Activated naive CD4-positive, alpha-beta T cell treated with anti-CD3 and anti-CD28 coated beads for 36 hours (primary cell): ENCODE results near the gene RMI1. TPM values are rescaled to one million over a fixed set of nuclear protein-coding genes. Genes with fewer than 3 reads are reported as not detected.
"Not testable (repeated sequence)": the region's sequence is repeated elsewhere in the genome, so short reads cannot be mapped to it uniquely, and the experiment has no call there.

Experiments used
- CTCF ChIA-PET: fragments of 350-600 bp; sonication (Branson Sonifier 250); formaldehyde crosslinking; loops from one replicate; lab custom pipeline; 2021; ENCODE audit warnings: antibody characterized with exemption; lab: Charles Lee
- DNase-seq: peaks from one replicate; pipeline ENCODE4 v3.0.0-alpha.2; 2020
- H3K27ac Mint-ChIP-seq: one replicate; pipeline ENCODE4 v1.8.0; 2021; ENCODE audit warnings: mild to moderate bottlenecking, mixed read lengths
- H3K27me3 Mint-ChIP-seq: one replicate; pipeline ENCODE4 v1.8.0; 2021; ENCODE audit warnings: low read depth, mixed read lengths
- H3K36me3 Mint-ChIP-seq: one replicate; pipeline ENCODE4 v1.8.0; 2021; ENCODE audit warnings: low read depth, mixed read lengths
- H3K4me1 Mint-ChIP-seq: one replicate; pipeline ENCODE4 v1.8.0; 2021; ENCODE audit warnings: low read depth, mixed read lengths
- H3K4me3 Mint-ChIP-seq: one replicate; pipeline ENCODE4 v1.8.0; 2021; ENCODE audit warnings: mild to moderate bottlenecking, moderate library complexity, mixed read lengths
- H3K9me3 Mint-ChIP-seq: one replicate; pipeline ENCODE4 v1.8.0; 2021; ENCODE audit warnings: mixed read lengths
- intact Hi-C: fragments of 100-400 bp; cut with micrococcal nuclease; formaldehyde crosslinking; loops from one replicate; pipeline ENCODE4 v1.15.1; 2023
- total RNA-seq, 2 experiments: library from RNA; stranded (reverse); gene quantifications; one replicate each; pipeline ENCODE4 v1.2.3, GENCODE V29; 2021

Gene RMI1
- total RNA-seq, 2 experiments from 2014 or later, result 19.2 to 19.3 TPM

DNA sequence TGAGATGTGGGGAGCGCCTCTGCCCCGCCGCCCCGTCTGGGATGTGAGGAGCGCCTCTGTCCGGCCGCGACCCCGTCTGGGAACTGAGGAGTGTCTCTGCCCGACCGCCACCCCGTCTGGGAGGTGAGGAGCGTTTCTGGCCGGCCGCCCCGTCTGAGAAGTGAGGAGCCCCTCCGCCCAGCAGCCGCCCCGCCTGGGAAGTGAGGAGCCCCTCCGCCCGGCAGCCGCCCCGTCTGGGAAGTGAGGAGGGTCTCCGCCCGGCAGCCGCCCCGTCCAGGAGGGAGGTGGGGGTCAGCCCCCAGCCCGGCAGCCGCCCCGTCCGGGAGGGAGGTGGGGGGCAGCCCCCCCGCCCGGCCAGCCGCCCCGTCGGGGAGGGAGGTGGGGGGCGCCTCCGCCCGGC, 32.5 kb upstream of the RMI1 start:
- CTCF ChIA-PET, DNase-seq, H3K9me3 Mint-ChIP-seq, H3K4me3 Mint-ChIP-seq, H3K27me3 Mint-ChIP-seq, H3K27ac Mint-ChIP-seq, intact Hi-C loops, H3K4me1 Mint-ChIP-seq: not testable (repeated sequence)
- peaks cover 27% of the 10 kb centered on the region for H3K36me3 Mint-ChIP-seq

DNA sequence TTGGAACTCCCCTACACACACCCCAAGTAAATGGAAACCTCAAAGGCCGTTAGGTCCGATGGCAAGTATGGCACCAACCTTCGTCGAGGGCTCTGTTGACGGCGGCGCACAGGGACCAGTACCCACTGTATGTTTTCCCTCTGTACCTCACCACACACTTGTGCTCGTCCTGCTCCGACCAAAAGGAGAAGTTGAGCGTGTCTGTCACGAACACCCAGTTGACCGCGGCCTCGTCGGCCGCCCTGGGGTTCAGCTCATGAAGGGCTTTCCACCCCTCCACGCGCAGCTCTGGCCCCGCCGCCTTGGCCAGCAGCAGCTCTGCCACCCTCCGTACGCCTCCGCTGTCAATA, 24.5 kb upstream of the RMI1 start:
- CTCF ChIA-PET, result no interaction called here
- peaks cover 17% of the 10 kb centered on the region for H3K36me3 Mint-ChIP-seq
- intact Hi-C loops, result loop anchor here (1.0 kb wide), 2 partner anchors 24 to 35 kb away; partner anchors contain the start of genes HNRNPK, KIF27 and RMI1

DNA sequence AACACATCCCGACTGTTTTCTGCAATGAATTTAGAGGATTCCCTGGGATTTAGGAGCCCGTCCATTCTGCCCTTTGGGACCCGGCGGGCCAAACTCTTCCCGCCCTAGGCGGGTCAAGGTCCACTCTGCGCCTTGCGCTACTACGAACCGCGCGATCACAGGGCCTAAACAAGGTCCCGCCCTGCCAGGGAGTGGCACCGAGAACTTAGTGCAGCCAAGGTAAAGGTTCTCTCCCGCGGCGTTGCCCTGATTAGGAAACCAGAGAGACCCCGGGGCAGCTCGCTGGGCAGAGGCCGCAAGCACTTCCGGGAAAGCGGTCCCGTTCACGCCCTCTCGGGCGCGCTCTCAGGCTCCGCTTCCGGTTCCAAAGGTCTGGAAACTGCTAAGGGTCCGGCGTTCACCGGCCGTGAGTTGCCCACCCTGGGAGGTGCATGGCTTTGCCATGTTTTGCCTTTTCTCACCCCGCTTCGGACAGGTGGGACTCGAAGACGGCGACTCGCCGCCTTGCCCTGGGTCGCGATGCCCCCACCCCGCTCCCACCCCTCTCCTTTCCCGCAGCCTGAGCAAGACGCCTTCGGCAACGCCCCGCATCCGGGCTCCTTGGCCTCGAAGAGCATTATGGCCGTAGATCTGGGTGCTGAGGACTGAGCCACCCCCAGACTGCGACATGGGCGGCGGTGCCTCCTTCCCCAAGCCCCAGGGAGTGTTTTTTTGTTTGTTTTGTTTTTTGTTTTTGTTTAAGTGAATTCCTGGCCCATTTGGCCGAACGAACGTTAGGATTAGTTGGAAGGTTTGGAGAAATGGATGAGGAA, 24.0 kb upstream of the RMI1 start:
- CTCF ChIA-PET, result no interaction called here
- Mint-ChIP-seq H3K9me3 (no peaks in the 10 kb centered on the region), H3K36me3 (peaks cover 15% of the 10 kb centered on the region), H3K4me3 (peak overlapping the region; percentile 97), H3K4me1 (peaks cover 15% of the 10 kb centered on the region), H3K27me3 (no peaks in the 10 kb centered on the region), H3K27ac (peak overlapping the region; percentile 87)
- peak; percentile 75 for DNase-seq
- intact Hi-C loops, result loop anchor here (1.0 kb wide), 2 partner anchors 24 to 35 kb away; partner anchors contain the start of genes HNRNPK, KIF27 and RMI1

More for the DNA sequence above, 24.5 kb upstream of the RMI1 start:
- no peaks in the 10 kb centered on the region for H3K9me3 Mint-ChIP-seq
- H3K27me3 Mint-ChIP-seq, result no peaks in the 10 kb centered on the region
- H3K4me3 Mint-ChIP-seq, result peak overlapping the region; percentile 97
- peak; percentile 48 for DNase-seq
- peaks cover 15% of the 10 kb centered on the region for H3K4me1 Mint-ChIP-seq
- peak overlapping the region; percentile 87 for H3K27ac Mint-ChIP-seq

DNA sequence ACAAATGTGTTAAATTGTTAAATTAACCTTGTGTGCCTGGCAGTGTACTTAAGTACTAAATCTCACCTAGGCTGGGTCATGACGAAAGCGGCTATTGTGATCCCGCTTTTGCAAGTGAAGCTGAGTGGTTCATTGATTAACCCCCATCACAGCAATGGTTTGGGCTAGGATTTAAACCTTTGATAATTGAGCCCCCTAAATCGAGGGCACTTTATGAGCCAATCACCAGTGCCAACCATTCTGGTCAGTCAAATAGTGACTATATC, 23.4 kb upstream of the RMI1 start:
- Mint-ChIP-seq H3K36me3 (peaks cover 14% of the 10 kb centered on the region), H3K4me1 (peaks cover 15% of the 10 kb centered on the region), H3K4me3 (peak overlapping the region; percentile 97), H3K27me3 (no peaks in the 10 kb centered on the region), H3K9me3 (no peaks in the 10 kb centered on the region), H3K27ac (peak overlapping the region; percentile 87)
- CTCF ChIA-PET, result interaction anchor here (1.0 kb wide), 1 partner anchor 17 kb away, joined by 3 read pairs; no protein-coding TSS in a partner anchor
- intact Hi-C loops, result no loop called here
- no peak for DNase-seq

DNA sequence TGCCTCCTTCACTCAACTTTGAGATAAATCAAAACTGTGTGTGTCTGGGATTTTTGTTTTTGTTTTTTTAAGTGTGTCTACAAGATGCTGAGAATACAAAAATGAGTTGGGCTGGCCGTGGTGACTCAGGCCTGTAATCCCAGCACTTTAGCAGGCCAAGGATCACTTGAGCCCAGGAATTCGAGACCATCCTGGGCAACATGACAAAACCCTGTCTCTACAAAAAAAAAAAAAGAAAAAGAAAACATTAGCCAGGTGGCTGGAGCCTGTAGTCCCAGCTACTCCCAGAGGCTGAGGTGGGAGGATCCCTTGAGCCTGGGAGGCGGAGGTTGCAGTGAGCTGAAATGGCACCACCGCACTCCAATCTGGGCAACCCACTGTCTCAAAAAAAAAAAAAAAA, 21.5 kb upstream of the RMI1 start:
- intact Hi-C loops, result no loop called here
- no peaks in the 10 kb centered on the region for H3K9me3 Mint-ChIP-seq
- no peaks in the 10 kb centered on the region for H3K27me3 Mint-ChIP-seq
- peaks cover 15% of the 10 kb centered on the region for H3K4me1 Mint-ChIP-seq
- H3K4me3 Mint-ChIP-seq, result no peak overlapping the region
- peaks cover 14% of the 10 kb centered on the region for H3K36me3 Mint-ChIP-seq
- no peak overlapping the region for H3K27ac Mint-ChIP-seq
- CTCF ChIA-PET, result interaction anchor here (0.7 kb wide), 1 partner anchor 44 kb away, joined by 3 read pairs; no protein-coding TSS in a partner anchor
- DNase-seq, result no peak

DNA sequence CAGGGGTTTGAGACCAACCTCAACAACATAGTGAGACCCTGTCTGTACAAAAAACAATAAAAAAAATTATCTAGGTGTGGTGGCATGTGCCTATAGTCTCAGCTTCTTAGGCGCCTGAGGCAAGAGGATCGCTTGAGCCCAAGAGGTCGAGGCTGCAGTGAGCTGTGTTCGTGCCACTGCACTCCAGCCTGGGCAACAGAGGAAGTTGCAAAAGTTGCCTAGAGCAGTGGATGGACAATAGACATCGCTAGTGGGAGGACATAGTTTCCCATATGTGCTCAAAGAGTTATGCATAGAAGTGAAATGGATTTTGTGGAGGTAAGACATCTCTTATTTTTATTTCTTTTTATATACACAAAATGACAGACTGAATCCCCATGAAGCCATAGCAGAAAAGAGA, 19.6 kb upstream of the RMI1 start:
- H3K9me3 Mint-ChIP-seq, result no peaks in the 10 kb centered on the region

DNA sequence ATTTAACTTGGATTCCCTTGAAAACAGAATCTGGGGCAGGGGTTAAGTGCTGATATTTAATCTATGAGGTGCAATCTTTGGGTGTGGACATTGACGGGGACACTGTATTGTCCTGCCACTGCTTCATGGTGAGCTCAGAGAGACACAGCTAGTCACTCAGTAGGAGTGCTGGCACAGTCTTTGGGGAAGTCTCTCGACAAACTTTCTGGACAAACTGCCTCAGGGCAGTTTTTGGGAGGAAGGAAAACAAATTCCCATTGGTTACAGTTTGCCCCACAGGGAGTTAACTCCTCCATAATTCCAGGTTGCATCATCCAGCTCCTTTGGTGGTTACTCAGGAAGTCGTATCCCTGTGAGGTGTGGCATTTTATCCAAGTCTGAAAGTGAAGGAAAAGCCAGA, 18.4 kb upstream of the RMI1 start:
- CTCF ChIA-PET, result interaction anchor here (0.6 to 0.7 kb wide), 2 partner anchors 11 to 298 kb away, joined by 3 to 4 read pairs; no protein-coding TSS in a partner anchor
- Mint-ChIP-seq H3K4me1 (peaks cover 4% of the 10 kb centered on the region), H3K27ac (no peak overlapping the region), H3K36me3 (peaks cover 4% of the 10 kb centered on the region), H3K4me3 (no peak overlapping the region), H3K9me3 (no peaks in the 10 kb centered on the region), H3K27me3 (no peaks in the 10 kb centered on the region)
- intact Hi-C loops, result no loop called here
- no peak for DNase-seq

More for the DNA sequence above, 19.6 kb upstream of the RMI1 start:
- H3K4me3 Mint-ChIP-seq, result no peak overlapping the region
- H3K27me3 Mint-ChIP-seq, result no peaks in the 10 kb centered on the region
- H3K4me1 Mint-ChIP-seq, result peaks cover 8% of the 10 kb centered on the region
- peaks cover 5% of the 10 kb centered on the region for H3K36me3 Mint-ChIP-seq
- H3K27ac Mint-ChIP-seq, result no peak overlapping the region
- intact Hi-C loops, result no loop called here
- CTCF ChIA-PET, result interaction anchor here (0.8 to 1.6 kb wide), 3 partner anchors 21 to 213 kb away, joined by 3 to 7 read pairs (median 3); no protein-coding TSS in a partner anchor
- DNase-seq, result no peak

DNA sequence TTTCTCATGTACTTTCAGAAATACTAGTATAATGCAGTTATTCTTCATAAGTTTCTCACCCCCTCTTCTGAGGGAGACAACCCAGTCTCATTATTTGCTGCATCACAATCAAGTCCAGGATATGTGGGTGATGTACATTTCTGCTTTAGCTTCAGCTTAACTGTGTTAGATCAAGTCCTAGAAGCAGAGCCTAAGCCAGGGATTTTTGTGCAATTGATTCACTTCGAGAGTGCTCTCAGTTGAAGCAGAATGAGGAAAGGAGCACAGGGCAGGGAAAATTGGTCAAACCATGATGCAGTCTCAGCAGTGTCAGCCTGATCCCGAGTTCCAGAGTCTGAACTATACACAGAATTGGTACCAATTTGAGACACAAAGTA, 15.6 kb upstream of the RMI1 start:
- Mint-ChIP-seq H3K27ac (peak overlapping the region; percentile 25), H3K4me1 (peaks cover 4% of the 10 kb centered on the region), H3K9me3 (no peaks in the 10 kb centered on the region), H3K27me3 (no peaks in the 10 kb centered on the region), H3K36me3 (peaks cover 21% of the 10 kb centered on the region), H3K4me3 (no peak overlapping the region)
- no peak for DNase-seq
- intact Hi-C loops, result no loop called here
- CTCF ChIA-PET, result interaction anchor here (1.6 kb wide), 1 partner anchor 44 kb away, joined by 4 read pairs; no protein-coding TSS in a partner anchor

DNA sequence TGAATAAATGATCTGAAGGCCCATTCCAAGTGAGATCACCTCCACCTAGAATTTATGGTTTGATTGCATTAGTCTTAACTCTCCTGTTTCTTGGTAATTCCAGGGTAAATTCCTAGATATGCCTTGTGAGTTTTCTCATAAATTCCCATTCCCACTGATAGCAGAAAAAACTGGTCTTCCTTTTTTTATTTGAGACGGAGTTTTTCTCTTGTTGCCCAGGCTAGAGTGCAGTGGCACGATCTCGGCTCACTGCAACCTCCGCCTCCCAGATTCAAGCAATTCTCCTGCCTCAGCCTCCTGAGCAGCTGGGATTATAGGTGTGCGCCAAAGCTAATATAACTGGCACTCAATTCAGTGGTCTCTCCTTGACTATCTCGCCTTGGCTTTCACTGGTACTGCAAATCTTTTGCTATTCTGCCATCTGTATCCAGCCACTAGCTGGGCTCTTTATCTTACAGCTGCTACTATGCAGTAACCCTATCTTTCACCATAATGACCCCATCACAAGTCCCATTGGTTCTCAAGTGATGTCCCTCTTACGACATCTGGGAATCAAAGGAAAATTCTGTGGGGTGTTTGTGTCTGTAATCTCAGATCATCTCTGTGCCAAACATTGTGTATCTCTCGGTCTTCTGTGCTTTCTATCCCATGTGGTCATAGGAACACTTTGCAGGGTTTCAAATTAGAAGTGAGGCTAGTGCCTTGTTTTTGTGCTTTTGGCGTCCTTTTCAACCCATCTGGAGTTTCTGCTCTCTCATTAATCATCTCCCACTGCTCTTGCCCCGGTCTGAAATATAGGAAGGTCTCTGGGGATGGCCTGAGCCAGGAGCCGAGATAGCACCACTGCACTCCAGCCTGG, 15.0 kb upstream of the RMI1 start:
- no peak overlapping the region for H3K4me3 Mint-ChIP-seq
- peak overlapping the region; percentile 32 for H3K27ac Mint-ChIP-seq
- no peaks in the 10 kb centered on the region for H3K27me3 Mint-ChIP-seq
- CTCF ChIA-PET, result interaction anchor here (1.6 kb wide), 1 partner anchor 45 kb away, joined by 4 read pairs; no protein-coding TSS in a partner anchor
- no peaks in the 10 kb centered on the region for H3K9me3 Mint-ChIP-seq
- peaks cover 6% of the 10 kb centered on the region for H3K4me1 Mint-ChIP-seq
- H3K36me3 Mint-ChIP-seq, result peaks cover 27% of the 10 kb centered on the region
- intact Hi-C loops, result loop anchor here (1.0 kb wide), 1 partner anchor 15 kb away; the partner anchor contains the start of genes HNRNPK and RMI1
- DNase-seq, result no peak

DNA sequence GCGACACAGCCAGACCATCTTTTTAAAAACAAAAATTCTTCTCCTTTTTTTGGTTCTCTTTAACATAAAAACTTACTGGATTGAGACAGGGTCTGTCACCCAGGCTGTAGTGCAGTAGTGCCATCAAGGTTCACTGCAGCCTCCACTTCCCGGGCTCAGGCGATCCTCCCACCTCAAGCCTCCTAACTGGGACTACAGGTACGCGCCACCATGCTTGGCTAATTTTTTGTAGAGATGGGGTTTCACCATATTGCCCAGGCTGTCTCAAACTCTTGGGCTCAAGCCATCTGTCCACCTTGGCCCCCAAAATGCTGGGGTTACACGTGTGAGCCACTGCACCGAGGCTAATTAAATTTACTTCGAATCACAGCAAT, 14.4 kb upstream of the RMI1 start:
- intact Hi-C loops, result loop anchor here (1.0 kb wide), 1 partner anchor 14 kb away; the partner anchor contains the start of genes HNRNPK and RMI1
- H3K4me1 Mint-ChIP-seq, result peaks cover 11% of the 10 kb centered on the region
- H3K27ac Mint-ChIP-seq, result peak overlapping the region; percentile 32
- CTCF ChIA-PET, result no interaction called here
- no peaks in the 10 kb centered on the region for H3K27me3 Mint-ChIP-seq
- no peaks in the 10 kb centered on the region for H3K9me3 Mint-ChIP-seq
- no peak for DNase-seq
- H3K4me3 Mint-ChIP-seq, result no peak overlapping the region
- H3K36me3 Mint-ChIP-seq, result peaks cover 33% of the 10 kb centered on the region

DNA sequence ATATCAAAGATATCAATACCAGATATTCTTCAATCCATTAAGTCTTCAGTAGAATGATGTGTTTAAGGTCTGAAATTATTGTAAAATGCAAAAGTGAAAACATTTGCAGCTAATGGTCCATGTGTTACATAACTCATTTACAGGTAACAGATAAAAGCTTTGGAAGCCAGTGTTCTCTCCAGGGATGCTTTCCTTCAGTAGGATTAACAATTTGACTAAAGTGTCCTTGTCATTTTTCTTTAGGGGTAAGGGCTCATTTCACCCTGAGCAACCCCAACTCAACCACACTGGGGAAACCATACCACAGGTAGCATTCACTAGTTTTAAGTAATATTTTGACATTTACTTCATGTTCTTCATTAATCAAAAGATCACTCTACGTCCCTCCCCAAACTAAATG, 13.5 kb upstream of the RMI1 start:
- DNase-seq, result no peak
- peaks cover 18% of the 10 kb centered on the region for H3K4me1 Mint-ChIP-seq
- peaks cover 42% of the 10 kb centered on the region for H3K36me3 Mint-ChIP-seq
- no peak overlapping the region for H3K4me3 Mint-ChIP-seq
- intact Hi-C loops, result no loop called here
- no peaks in the 10 kb centered on the region for H3K27me3 Mint-ChIP-seq
- CTCF ChIA-PET, result no interaction called here
- no peak overlapping the region for H3K27ac Mint-ChIP-seq
- H3K9me3 Mint-ChIP-seq, result no peaks in the 10 kb centered on the region

DNA sequence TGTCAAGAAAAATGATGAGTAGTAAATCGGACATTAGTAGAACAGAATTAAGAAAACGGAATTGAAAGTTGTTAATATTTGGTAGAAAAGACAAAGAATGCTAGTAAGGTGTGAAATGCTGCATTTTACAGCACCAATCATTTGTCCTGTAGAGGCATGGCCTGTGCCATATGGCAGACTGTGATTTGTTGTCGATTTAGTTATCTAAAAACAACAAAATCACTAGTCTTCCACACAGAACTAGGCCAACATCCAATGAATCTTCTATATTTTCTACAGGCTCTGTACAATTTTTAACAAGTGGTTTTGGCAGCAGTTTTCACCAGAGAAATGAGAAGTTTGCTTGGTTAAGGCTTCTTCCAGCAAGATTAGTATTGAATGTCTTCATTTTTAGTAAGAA, 11.0 kb upstream of the RMI1 start:
- no peak overlapping the region for H3K27ac Mint-ChIP-seq
- H3K9me3 Mint-ChIP-seq, result no peaks in the 10 kb centered on the region
- intact Hi-C loops, result no loop called here

More for the DNA sequence above, 11.0 kb upstream of the RMI1 start:
- Mint-ChIP-seq H3K4me3 (no peak overlapping the region), H3K4me1 (peaks cover 32% of the 10 kb centered on the region), H3K36me3 (peaks cover 59% of the 10 kb centered on the region), H3K27me3 (no peaks in the 10 kb centered on the region)
- DNase-seq, result no peak
- CTCF ChIA-PET, result no interaction called here
